Activated CD8-positive, alpha-beta memory T cell treated with anti-CD3 and anti-CD28 coated beads for 36 hours (primary cell): ENCODE data around the gene MEGF6. TPM values are rescaled to one million over a fixed set of nuclear protein-coding genes. Genes with fewer than 3 reads are reported as not detected.
"Not testable (repeated sequence)": the region's sequence is repeated elsewhere in the genome, so short reads cannot be mapped to it uniquely, and the experiment has no call there.

ENCODE experiments used
- CTCF ChIA-PET: fragments of 350-600 bp; sonication (Branson Sonifier 250); formaldehyde crosslinking; loops from one replicate; lab custom pipeline; 2021; ENCODE audit warnings: antibody characterized with exemption; lab: Charles Lee
- POLR2A ChIA-PET: fragments of 350-600 bp; sonication (Branson Sonifier 250); formaldehyde crosslinking; loops from one replicate; lab custom pipeline; 2021; ENCODE audit warnings: antibody characterized with exemption; lab: Charles Lee
- total RNA-seq, 2 experiments: library from RNA; stranded (reverse); gene quantifications; one replicate each; pipeline ENCODE4 v1.2.3, GENCODE V29; 2021

The MEGF6 gene
- total RNA-seq, 2 experiments from 2014 or later, result 1.3 to 1.6 TPM

DNA sequence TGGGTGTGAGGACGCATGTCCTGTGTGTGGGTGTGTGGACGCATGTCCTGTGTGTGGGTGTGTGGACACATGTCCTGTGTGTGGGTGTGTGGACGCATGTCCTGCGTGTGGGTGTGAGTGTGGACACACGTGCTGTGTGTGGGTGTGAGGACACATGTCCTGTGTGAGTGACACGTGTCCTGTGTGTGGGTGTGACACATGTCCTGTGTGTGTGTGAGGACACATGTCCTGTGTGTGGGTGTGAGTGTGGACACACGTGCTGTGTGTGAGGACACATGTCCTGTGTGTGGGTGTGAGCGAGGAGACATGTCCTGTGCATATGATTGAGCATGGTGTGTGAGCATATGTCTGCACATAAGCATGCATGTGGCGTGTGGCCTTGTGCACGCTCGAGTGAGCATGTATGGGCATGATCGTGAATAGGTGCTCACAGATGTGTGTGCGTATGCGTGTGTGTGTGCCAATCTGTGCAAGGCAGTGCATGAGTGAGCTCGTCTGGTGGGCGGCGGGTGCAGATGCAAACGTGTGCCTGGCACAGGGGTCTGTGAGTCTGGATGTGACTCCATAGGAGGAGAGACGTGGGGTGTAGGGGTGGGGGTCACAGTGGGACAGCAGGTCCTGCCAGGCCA is 25.3 kb downstream of the MEGF6 start:
- ChIA-PET CTCF (no interaction called here), POLR2A (no interaction called here)

DNA sequence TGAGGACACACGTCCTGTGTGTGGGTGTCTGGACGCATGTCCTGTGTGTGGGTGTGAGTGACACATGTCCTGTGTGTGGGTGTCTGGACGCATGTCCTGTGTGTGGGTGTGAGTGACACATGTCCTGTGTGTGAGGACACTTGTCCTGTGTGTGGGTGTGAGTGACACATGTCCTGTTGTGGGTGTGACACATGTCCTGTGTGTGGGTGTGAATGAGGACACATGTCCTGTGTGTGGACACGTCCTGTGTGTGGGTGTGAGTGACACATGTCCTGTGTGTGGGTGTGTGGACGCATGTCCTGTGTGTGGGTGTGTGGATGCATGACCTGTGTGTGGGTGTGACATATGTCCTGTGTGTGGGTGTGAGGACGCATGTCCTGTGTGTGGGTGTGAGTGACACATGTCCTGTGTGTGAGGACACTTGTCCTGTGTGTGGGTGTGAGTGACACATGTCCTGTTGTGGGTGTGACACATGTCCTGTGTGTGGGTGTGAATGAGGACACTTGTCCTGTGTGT is 25.9 kb downstream of the MEGF6 start:
- CTCF ChIA-PET, POLR2A ChIA-PET: not testable (repeated sequence)

DNA sequence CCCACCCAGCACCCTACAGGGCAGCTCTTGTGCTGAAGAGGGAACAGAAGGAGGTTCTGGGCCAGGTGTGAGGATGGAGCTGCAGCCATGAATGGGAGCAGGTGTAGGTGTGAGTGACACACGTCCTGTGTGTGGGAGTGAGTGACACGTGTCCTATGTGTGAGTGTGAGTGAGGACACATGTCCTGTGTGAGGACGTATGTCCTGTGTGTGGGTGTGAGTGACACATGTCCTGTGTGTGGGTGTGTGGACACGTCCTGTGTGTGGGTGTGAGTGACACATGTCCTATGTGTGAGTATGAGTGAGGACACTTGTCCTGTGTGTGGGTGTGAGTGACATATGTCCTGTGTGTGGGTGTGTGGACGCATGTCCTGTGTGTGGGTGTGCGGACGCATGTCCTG is 26.4 kb downstream of the MEGF6 start:
- ChIA-PET POLR2A (no interaction called here), CTCF (interaction anchor here (0.8 kb wide), 1 partner anchor 1005 kb away, joined by 3 read pairs; no protein-coding TSS in a partner anchor)

DNA sequence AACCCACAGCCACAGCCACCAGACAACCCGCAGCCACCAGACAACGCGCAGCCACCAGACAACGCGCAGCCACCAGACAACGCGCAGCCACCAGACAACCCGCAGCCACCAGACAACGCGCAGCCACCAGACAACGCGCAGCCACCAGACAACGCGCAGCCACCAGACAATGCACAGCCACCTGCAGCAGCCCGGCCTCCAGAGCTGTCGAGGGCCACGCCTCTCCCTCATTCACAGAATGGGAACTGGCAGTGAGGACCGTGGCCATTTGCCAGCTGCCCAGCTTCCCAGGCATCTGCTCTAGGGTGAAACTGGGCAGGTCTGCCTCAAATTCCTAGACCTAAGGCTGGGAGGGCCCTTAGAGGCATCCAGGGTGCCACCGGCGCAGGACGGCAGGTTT is 27.6 kb downstream of the MEGF6 start:
- CTCF ChIA-PET, POLR2A ChIA-PET: not testable (repeated sequence)

DNA sequence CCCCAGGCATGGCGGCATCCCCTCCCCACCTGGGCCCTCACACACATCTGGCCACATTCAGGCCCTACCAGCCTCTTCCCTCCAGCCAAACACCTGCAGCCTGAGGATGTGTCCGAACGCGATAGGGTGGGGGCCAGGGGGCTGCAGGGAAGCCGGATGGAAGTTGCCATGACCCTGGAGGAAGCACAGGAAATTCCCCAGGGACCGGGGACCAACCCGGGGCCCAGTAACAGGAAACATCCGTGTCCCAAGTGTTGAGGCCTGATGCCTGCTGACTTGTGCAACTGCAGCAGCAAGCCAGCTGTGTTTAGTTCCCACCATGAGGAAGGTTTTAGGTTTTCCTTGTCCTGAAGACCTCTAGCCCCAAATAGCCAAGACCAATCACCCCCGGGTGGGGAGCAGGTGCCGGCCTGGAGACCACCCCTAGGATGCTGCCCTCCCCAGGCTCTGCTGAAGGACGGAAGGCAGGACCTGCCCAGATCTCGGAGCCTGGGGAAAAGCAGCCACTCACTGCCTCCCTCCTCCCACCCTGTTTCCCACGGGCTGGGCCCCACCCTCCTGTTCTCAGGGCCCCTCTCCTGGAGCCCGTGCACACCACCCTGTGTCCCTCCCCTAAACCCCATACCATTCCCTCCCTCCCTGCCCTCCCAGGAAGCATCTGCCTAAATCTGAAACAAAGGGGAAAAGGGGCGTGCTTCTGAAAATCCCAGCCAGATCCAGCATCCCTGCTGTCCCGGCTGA is 29.8 kb downstream of the MEGF6 start:
- ChIA-PET CTCF (no interaction called here), POLR2A (no interaction called here)

DNA sequence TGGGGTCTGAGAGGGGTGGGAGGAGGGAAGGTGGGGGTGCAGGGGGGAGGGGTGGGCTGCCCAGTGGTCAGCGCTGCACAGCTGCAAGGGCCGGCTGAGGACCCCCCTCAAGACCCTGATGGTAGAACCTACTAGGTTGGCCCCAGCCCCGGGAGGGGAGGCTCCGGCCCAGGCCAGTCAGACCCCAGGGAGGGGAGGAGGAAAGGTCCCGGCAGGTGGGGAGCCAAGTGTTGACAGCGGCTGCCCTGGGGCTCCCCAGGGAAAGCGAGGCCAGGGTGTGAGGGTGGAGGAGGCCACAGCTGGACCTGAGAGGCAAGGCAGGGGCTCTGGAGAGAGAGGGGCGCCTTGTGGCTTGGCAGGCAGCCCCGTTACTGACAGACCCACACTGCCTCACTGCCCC is 31.1 kb downstream of the MEGF6 start:
- CTCF ChIA-PET, result no interaction called here
- POLR2A ChIA-PET, result no interaction called here

DNA sequence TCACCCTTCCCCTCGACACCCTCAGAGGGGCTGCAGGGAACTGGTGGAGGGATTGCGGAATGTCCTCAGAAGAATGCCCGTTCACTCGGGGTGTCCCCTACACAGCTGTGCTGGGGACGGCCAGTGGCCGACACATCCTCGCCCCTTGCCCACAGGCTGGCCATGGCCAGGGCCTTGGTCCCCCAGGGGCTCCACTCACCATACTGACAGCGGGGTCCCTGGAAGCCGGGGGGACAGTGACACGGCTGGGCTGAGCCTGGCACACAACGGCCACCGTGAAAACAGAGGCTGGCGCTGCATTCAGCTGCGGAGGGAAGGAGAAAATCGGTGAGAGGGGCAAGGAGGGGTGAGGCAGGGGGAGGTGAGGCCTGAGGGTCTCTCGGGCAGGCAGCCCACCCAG is 31.7 kb downstream of the MEGF6 start:
- POLR2A ChIA-PET, result no interaction called here
- CTCF ChIA-PET, result no interaction called here

DNA sequence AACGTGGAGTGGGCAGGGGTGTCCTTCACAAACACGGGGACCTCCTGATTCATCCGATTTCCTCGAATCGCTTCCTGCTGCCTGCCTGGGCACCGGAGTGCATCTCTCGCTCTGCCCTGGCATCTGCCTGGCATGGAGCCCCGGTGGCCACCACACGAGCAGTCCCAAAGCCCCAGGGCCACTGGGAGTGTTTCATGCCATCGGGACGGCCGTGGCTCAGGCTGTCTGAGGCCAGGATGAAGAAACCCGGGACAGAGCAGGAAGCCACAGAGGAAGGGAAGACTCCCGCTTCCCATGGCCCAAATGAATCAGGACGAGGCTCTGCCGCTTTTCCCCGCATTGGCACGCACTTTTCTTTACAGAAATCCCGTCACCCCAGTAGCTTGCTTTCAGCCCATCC is 32.4 kb downstream of the MEGF6 start:
- POLR2A ChIA-PET, result no interaction called here
- CTCF ChIA-PET, result no interaction called here

DNA sequence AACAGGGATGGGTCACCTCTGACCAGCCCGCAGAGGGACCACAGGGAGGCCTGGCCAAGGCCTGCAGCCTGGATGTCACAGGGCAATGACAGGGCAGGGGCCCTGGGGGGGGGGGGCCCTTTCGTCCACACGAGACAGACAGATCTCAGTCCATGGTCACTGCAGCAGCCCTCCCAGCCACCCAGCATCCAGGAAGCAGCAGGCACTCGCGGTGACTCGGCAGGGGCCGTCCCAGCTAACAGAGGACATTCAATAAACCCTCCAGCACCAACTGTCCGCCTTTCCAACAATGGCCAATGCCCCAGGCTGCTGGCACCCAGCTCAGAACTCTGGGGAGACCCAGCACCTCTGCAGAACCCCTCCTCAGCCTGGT is 32.9 kb downstream of the MEGF6 start:
- ChIA-PET CTCF (no interaction called here), POLR2A (no interaction called here)

DNA sequence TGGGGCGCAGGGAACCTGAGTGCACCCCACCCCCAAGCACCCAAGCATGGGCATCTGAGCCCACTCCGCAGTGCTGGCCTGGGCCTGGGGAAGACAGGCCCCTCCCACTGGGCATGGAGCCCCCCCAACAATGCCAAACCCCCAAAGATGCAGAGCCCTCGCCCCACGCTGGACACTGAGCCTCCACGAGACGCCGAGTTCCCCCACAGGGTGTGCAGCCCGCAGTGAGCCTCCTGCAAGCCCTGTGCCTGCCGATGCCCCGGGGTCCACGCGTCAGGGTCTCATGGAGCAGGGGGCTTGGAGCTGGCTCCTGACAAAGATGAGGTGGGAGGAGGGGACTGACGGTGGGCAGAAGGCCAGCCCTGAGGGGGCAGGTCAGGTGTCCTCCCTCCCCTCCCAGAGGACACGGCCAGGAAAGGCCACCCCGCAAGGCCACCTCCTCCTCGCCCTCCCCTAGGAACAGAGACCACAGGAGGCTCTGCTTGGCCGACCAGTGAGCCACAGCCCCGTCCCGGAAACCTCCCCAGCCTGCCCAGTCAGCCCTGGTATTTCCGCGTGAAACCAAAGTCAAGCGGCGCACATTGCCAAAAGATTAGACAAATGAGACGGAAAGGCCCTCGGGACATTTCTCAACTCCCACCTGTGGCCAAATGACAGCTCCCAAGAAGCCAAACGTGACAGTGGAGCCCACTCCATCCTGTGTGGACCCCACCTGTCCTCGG is 33.4 kb downstream of the MEGF6 start:
- ChIA-PET POLR2A (no interaction called here), CTCF (no interaction called here)

DNA sequence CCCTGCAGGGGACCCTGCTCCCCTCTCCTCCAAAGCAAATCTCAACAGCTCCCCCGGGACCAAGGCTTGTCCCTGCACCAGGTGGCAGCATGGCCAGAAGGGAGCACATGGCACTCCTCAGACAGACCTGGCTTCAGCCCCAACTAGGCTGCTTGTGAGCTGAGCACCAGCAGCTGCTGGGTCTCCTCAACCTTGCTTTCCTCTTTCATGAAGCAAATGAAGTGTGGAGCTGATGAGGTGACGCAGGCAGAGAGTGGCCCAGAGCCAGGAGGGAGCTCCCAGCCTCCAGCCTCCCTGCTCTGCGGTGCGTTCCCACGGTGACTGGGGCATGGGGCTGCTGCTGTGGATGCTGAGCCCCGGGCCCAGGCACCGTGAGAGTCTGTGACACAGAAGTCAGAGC is 34.0 kb downstream of the MEGF6 start:
- ChIA-PET CTCF (no interaction called here), POLR2A (no interaction called here)

DNA sequence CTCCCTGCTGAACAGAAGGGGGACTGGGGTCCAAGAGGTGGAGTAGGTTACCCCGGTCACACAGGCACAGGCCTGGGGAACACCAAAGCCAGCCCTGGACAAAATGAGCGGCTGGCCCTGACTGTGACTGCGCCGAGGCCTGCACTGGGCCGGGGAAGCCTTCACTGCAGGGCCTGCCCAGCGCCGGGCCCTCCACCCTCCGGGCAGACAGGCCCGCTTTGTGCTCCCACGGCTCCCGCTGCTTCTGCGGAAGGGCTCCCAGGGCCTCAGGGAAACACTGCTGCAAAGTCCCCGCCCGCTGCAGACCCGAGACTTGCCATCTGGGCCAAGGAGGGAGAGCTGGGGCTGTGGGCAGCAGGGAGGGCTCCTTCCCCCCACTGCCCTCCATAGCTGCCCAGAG is 35.3 kb downstream of the MEGF6 start:
- ChIA-PET CTCF (no interaction called here), POLR2A (no interaction called here)

DNA sequence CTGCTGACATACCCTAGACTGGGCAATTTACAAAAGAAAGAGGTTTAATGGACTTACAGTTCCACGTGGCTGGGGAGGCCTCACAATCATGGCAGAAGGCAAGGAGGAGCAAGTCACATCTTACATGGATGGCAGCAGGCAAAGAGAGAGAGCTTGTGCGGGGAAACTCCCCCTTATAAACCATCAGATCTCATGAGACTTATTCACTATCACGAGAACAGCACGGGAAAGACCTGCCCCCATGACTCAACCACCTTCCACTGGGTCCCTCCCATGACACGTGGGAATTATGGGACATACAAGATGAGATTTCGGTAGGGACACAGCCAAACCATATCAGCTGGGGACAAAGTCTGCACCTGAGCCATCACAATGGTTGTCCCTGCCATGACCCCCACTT is 35.8 kb downstream of the MEGF6 start:
- CTCF ChIA-PET, POLR2A ChIA-PET: not testable (repeated sequence)

DNA sequence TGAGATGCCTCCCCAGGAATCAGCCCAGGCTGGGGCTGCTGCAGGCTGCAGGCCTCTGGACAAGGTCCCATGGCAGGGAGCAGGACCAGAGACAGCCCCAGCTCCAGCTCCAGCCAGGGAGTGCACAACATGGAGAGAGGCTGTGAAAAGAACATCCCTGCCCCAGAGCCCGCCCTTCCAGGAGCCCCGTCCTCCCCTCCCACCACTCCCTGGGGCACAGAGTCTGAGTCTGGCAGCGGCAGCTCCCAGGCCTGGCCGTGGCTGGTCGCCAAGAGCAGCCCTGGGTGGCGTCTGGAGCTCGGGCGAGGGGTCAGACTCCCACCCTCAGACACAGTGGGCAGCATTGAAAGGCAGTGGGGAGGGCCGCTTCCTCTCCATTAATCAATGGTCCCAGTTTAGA is 37.8 kb downstream of the MEGF6 start:
- POLR2A ChIA-PET, result no interaction called here
- CTCF ChIA-PET, result interaction anchor here (0.8 kb wide), 1 partner anchor 151 kb away, joined by 4 read pairs; no protein-coding TSS in a partner anchor

DNA sequence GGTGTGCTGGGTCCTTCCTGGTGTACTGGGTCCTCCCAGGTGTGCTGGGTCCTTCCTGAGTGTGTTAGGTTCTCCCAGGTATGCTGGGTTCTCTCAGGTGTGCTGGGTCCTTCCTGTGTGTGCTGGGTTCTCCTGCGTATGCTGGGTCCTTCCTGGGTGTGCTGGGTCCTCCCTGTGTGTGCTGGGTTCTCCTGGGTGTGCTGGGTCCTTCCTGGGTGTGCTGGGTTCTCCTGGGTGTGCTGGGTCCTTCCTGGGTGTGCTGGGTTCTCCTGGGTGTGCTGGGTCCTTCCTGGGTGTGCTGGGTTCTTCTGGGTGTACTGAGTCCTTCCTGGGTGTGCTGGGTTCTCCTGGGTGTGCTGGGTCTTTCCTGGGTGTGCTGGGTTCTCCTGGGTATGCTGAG is 38.7 kb downstream of the MEGF6 start:
- CTCF ChIA-PET, POLR2A ChIA-PET: not testable (repeated sequence)

DNA sequence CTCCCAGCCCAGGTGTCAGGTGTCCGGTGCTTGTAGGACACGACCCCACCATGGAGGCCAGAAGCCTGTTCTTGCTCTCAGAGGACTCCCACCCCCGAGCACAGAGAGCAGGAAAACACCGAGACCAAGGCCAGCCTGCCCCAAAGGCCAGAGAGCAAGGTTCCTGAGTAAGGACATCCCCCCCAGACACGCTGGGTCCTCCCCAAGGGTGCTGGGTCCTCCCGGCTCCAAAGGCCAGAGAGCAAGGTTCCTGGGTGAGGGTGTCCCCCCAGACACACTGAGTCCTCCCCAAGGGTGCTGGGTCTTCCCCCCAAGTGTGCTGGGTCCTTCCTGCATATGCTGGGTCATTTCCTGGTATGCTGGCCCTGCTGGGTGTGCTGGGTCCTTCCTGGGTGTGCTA is 40.0 kb downstream of the MEGF6 start:
- ChIA-PET POLR2A (no interaction called here), CTCF (no interaction called here)

DNA sequence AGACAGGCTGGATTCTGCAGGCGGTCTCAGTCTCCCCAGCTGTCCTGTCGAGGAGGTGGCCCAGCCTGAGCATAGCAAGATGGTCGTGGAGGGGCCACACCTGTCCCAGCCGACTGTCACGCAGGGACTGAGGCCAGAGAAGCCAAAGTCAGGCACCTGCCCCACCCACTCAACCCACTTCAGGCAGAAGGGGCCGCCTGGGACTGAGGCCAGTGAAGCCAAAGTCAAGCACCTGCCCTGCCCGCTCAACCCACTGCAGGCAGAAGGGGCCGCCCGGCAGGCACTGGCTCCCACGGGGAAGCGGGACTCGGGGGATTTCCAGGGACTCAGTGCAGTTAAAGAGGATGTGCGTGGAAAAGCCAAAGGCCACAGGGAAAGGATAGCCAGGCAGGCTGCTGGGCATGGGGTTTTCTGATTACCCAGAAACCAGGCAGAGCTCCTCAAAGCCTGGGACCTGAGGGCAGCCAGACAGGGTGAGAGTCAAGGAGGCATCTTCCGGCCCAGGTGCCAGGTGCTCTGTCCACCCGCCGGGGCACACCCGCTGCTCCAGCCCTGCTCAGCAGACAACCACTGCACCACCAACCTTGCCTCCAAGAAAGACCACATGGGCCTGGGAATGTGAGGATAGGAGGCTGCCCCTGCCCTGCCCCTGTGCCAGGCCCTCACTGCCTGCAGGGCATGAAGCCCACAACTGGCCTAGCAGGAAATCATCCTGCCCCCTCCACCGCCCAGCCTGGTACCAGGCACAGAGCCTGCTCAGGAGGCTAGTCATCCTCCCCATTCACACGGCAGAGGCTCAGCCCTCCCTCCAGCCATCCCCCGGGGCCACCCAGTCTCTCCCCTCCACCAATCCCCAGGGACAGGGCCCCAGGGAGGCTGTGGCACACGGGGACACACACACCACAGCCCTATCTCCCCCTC is 41.0 kb downstream of the MEGF6 start:
- POLR2A ChIA-PET, result no interaction called here
- CTCF ChIA-PET, result interaction anchor here (0.6 kb wide), 1 partner anchor 80 kb away, joined by 3 read pairs; no protein-coding TSS in a partner anchor

DNA sequence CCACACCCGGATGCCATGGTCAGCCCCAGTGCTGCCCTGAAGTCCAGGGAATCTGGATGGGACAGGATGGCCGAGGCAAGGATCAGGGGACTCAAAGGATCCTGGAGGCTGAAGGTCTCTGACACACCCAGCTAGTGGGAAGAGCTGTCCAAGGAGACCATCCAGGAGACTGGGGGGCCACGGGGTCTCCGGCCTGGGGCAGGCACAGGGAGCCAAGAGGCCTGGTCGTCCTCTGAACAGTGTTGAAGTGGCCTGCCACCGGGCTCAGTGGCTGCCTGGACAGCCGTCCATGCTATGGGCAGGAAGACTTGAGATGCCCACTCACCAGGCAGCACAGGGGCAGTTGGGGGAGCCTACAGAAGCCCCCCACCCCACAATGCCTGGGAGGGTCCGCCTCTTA is 41.9 kb downstream of the MEGF6 start:
- ChIA-PET POLR2A (no interaction called here), CTCF (interaction anchor here (0.6 to 1.5 kb wide), 2 partner anchors 79 to 155 kb away, joined by 3 read pairs; no protein-coding TSS in a partner anchor)

DNA sequence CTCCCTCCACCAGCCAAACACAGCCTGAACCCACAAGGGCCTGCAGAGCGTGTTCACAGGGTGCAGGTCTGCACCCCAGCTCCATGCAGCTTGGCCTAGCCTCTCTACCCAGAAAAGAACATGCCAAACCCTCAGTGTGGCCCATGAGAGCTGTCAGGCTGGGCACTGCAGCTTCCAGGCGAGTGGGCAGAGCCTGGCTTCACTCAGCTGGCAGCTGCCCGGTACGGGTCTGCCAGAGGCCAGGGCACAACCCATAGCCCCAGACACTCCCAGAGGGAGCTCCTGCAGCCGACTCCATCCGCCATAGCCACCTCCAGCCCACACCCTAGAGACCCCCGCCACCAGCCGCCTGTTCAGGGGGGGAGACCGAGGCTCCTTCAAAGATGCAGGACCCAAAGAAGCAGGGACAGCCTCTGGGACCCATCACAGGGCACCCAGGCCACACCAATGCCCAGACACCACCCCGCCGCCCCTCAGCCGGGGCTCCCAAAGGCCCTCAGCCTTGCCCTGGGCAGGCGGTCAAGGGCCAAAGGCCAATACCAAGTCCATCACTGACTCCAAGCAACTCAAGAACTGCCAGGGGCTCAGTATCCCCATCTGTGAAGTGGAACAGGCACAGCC is 42.4 kb downstream of the MEGF6 start:
- CTCF ChIA-PET, result interaction anchor here (1.5 to 2.3 kb wide), 2 partner anchors 50 to 156 kb away, joined by 3 to 8 read pairs; no protein-coding TSS in a partner anchor
- POLR2A ChIA-PET, result no interaction called here
